ENCODE measurements around the gene IRAK1. TPM values are rescaled to one million over a fixed set of nuclear protein-coding genes. Genes with fewer than 3 reads are reported as not detected.

IRAK1 gene
- total RNA-seq, 1 experiment from 2014 or later: 92.3 TPM

- TF ChIP-seq FOSL1 (IDR thresholded peaks at IDR 0.05; ENCODE audit: low read depth) (no peak), EZH2 (IDR thresholded peaks at IDR 0.05) (no peak), TCF7L2 (IDR thresholded peaks at IDR 0.05; ENCODE audit: borderline replicate concordance, extremely low read depth, insufficient read depth, insufficient read length) (no peak), SIN3A (IDR thresholded peaks at IDR 0.05; ENCODE audit: low read depth) (no peak), YY1 (IDR thresholded peaks at IDR 0.05; ENCODE audit: extremely low read depth, insufficient replicate concordance, low read depth, low read length) (no peak), ZFX (IDR thresholded peaks at IDR 0.05) (no peak), CBX3 (IDR thresholded peaks at IDR 0.05; ENCODE audit: low read depth) (no peak), EGR1 (IDR thresholded peaks at IDR 0.05; ENCODE audit: low read depth) (no peak), SRF (IDR thresholded peaks at IDR 0.05; ENCODE audit: low read depth) (no peak), POLR2AphosphoS5 (IDR thresholded peaks at IDR 0.05; ENCODE audit: low read depth, low read length) (no peak)
These were observed 13.0 kb upstream of the IRAK1 start (continued) for GRCh38 chrX:154032653-154033052.

GRCh38 chrX:154032160-154032559 is 12.5 kb upstream of the IRAK1 start:
- ChIA-PET RAD21 (ENCODE audit: low non-redundant PET in 1 of 2, low total read pairs in 2 of 2, uncharacterized antibody in 2 of 2, unreplicated experiment in 2 of 2) (no interaction called here), CTCF (no interaction called here), POLR2A (no interaction called here)
- Histone ChIP-seq H3K27me3 (ENCODE audit: insufficient read depth, low read length) (no peaks in the 10 kb centered on the region), H4K20me1 (ENCODE audit: insufficient read depth) (no peaks in the 10 kb centered on the region), H3K9ac (ENCODE audit: low read length) (no peak overlapping the region), H3K9me2 (ENCODE audit: insufficient read depth) (no peaks in the 10 kb centered on the region), H3K36me3 (ENCODE audit: control insufficient read depth in 1 of 2, insufficient read depth in 2 of 2, low read length in 2 of 2) (no peaks in the 10 kb centered on the region; a peak in 1 of 4 replicates), H3K4me1 (ENCODE audit: control insufficient read depth in 1 of 2, insufficient read depth in 2 of 2, low read length in 2 of 2) (no peaks in the 10 kb centered on the region), H3K4me3 (replicated peaks in 1 of 2; ENCODE audit: low read depth in 1 of 2, low read length in 2 of 2) (no peak overlapping the region), H3K79me2 (ENCODE audit: insufficient read depth, low read length) (no peaks in the 10 kb centered on the region; the same call in 1 of the 2 replicates), H3K4me2 (ENCODE audit: low read length) (no peak overlapping the region), H2AFZ (ENCODE audit: low read depth, low read length, poor library complexity, severe bottlenecking) (no peak overlapping the region), H3K27ac (ENCODE audit: low read depth, low read length) (no peak overlapping the region), H3K9me3 (ENCODE audit: control insufficient read depth in 1 of 2, insufficient read depth in 1 of 2, low read depth in 1 of 2, low read length in 2 of 2) (no peaks in the 10 kb centered on the region)
- DNase-seq (ENCODE audit: low read depth, low spot score): no peak
- no peak for ATAC-seq
- BruUV-seq (replicated peaks): no TSS peak
- intact Hi-C loops (cut with micrococcal nuclease): no loop called here
- TF ChIP-seq SP1 (IDR thresholded peaks at IDR 0.05; ENCODE audit: low read depth) (no peak), SIN3A (IDR thresholded peaks at IDR 0.05; ENCODE audit: low read depth) (no peak), POLR2A (IDR thresholded peaks at IDR 0.05; ENCODE audit: borderline replicate concordance, extremely low read depth, insufficient read depth, insufficient read length) (no peak), EZH2 (IDR thresholded peaks at IDR 0.05) (no peak), CBX3 (IDR thresholded peaks at IDR 0.05; ENCODE audit: low read depth) (no peak), EGR1 (IDR thresholded peaks at IDR 0.05; ENCODE audit: low read depth) (no peak), FOSL1 (IDR thresholded peaks at IDR 0.05; ENCODE audit: low read depth) (no peak), TCF7L2 (IDR thresholded peaks at IDR 0.05; ENCODE audit: borderline replicate concordance, extremely low read depth, insufficient read depth, insufficient read length) (no peak), YY1 (IDR thresholded peaks at IDR 0.05; ENCODE audit: extremely low read depth, insufficient replicate concordance, low read depth, low read length) (no peak), ELF1 (IDR thresholded peaks at IDR 0.05; ENCODE audit: borderline replicate concordance, low read depth) (no peak), EZH2phosphoT487 (IDR thresholded peaks at IDR 0.05; ENCODE audit: borderline replicate concordance) (no peak), ZFX (IDR thresholded peaks at IDR 0.05) (no peak), SRF (IDR thresholded peaks at IDR 0.05; ENCODE audit: low read depth) (no peak), ZBTB33 (IDR thresholded peaks at IDR 0.05; ENCODE audit: extremely low read depth, insufficient replicate concordance, low read length) (no peak), CEBPB (IDR thresholded peaks at IDR 0.05; ENCODE audit: low read depth) (no peak)
